Measurements from ENCODE around the gene GLIPR1.

GLIPR1 gene

DNA sequence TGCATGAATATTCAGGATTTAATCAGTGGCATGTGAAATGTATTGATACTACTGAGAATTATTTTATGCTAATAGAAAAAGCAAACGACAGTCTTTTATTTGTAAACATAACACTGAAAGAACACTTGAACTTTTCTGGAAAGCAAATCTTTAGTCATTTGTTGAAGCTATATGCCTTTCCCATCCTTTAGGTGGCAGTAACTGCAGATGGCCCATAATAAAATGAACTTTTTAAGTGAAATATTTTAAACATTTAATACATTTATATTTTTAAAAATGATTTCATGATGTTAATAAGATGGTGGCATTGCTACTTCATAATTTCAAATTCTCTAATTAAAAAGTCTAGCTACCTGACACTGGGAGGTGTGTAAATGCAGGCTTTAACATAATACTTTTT is 44.7 kb downstream of the GLIPR1 start:
- DNase-seq = no peak

DNA sequence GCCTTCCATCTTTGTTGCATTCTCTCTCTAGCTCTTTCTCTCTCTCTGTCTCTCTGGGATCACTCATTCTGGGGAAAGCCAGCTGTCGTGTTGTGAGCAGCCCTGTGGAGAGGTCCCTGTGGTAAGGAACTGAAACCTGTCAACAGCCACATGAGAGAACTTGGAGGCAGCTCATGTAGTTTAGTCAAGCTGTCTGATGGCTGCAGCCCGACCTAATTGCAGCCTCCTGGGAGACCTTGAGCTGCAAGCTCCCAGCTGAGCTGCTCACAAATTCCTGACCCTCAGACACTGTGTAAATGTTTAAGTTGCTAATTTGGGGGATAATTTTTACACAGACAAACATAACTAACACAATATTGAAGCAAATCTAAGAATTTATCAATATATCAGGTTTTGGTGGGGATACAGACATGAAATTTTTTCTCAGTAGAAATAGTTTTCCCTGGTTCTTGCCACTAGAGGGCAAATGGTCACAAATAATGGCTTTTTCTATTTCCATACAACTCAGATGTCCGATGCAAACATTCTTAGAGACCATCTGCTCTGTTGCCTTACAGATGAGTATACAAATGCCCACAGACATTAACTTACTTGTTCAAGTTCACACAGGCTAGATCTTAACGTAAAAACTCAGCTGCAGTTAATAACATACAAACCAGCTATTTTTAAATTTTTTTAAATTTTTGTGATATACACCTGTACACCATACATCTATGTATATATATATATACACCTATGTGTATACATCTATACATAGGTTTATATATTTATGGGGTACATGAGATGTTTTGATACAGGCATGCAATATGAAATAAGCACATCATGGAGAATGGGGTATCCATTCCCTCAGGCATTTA is 46.3 kb downstream of the GLIPR1 start:
- peak; percentile 74 for DNase-seq

DNA sequence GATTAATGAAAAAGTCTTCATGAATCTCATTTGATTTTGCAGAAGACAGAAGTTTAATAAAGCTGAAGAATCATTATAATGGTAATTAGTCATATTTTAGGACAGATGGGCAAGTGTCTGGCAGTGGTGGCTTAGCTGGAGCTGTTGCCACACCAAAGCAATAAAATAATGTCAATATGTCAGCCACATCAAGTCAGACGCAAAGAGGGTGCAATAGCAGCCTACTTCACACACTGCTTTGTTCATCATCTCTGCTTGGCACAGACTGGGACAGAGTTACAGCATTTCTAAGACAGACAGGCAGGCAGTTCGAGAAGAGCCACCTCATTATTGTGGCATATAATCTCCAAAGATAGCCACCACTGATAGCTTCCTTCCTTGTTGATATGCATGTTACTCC is 47.7 kb downstream of the GLIPR1 start:
- no peak for DNase-seq

DNA sequence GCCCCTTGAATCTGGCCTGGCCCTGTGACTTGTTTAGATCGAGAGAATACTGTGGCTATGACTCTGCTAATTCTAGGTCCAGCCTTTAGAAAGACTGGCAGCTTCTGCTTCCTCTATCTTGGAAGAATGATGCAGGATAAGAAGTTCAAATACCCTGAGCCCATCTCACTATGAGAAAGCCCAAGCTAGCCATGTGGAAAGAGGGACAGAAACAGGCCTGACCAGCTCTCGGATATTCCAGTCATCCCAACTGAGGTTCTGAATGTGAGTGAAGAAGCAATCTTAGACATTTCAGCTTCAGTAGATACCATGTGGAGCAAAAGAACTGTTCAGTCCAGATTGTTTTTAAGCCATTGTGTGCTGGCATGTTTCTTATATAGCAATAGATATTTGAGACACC is 48.1 kb downstream of the GLIPR1 start:
- no peak for DNase-seq

DNA sequence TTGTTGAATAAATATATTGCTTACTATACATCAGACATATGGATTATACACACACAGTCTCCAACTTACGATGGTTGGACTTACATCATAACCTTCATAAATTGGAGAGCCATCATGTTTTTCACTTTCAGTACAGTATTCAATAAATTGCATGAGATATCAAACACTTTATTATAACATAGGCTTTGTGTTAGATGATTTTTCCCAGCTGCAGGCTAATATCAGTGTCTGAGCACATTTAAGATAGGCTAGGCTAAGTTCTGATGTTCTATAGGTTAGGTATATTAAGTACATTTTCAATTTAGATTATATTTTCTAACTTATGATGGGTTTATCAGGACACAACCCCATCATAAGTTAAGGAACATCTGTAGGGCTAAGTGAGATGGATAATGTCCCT is 48.8 kb downstream of the GLIPR1 start:
- no peak for DNase-seq

DNA sequence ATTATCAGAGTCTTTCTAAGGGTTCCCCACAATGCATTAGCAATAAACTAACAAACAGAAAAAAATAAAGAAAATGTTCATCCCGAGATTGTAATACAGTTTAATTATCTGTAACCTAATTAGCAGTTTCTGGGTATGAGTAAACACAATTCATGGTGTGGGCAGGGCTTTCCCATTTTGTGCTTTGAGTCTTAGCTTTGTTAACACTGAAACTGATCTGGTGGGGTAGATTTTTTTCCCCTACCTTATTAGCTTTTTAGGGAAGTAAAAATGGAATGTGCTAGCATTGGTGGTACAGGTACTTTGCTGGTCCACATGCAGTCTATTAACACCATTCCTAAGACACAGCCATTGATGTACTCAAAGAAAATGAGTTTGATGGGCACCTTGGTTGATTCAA is 49.3 kb downstream of the GLIPR1 start:
- DNase-seq = no peak

DNA sequence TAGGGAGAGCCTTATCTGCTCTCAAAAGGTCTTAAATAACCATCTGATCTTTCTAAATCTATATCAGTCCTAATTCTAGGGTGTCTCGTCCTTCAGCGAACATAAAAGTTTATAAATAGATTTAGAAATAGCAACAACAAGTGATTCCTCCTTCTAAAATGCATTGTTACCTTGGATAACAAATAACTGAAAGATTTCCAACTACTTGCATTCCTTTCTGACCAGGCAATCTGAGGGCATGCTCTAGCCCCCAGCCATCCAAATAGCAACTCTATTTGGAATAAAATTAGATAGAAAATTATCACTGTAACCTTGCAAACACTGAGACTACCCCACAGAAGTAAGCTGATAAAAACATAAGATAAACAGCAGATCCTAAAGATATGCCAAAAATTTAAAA is 52.7 kb downstream of the GLIPR1 start:
- DNase-seq = no peak

DNA sequence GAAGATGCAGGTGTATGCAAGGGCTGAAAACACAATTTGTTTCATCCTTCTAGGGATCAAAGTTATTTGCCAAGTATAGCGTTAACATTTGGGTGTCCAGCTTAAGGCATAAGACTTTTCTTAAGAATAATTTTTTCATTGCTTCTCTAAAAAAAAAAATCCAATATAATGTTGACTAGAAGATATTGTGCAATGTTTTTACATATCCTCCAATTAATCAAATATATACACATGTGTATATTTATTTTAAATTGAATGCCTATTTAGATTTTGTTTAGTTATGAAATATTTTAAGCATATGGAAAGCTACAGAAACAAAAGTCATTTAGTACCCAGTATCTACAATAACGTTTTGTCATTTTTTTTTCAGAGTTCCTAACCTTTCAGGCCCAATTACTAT is 59.3 kb downstream of the GLIPR1 start:
- DNase-seq = no peak

DNA sequence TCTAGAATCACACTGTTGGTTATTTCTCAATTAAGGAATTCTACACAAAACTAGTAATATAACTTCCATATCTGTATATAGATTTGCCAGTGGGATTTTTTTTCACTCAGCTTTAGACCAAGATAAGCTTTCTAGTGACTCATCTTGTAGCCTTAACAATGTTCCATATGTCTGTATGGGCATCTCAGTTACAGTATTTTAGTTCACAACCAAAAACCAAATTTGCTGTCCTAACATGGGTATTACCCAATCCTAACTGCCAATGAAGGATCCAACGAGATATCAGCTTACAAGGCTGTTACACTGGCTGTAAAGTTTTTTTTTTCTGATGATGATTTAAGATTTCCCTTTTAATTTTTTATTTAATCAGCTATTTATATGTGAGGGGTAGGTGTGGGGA is 62.4 kb downstream of the GLIPR1 start:
- no peak for DNase-seq

DNA sequence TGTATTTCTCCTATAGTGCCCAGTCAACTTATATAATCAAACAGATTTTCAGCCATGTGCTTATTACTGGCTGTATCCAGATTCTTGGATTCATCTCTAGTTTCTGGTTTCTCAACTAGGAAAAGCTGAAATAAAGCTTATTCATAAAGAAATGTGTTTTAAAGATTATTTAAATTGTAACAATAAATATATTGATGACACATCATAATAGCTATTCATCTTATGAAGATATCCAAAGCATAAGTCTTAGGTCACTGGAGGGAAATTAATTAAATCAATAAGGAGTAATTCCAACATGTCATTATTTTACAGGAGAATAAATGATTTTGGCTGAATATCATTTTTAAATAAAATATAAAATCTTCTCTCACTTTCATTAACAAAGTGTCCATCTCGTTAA is 63.0 kb downstream of the GLIPR1 start:
- no peak for DNase-seq

DNA sequence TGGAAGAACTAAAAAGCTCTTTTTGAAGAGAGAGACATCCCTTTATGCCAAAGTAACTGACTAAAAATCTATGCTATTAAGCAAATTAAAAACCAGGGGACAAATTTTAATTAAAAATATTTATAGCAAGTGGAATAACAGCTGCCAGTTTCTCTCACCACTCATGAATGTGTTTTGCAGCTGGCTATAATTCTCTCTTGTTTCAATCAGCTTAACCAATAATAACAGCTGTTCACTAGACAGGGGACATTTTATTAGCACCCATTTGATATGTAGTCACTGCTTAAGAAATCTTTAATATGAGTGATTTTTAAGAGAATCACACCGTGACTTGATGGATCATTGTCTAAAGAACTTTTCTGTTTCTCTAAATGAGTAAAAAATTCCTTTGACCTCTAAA is 65.1 kb downstream of the GLIPR1 start:
- no peak for DNase-seq

DNA sequence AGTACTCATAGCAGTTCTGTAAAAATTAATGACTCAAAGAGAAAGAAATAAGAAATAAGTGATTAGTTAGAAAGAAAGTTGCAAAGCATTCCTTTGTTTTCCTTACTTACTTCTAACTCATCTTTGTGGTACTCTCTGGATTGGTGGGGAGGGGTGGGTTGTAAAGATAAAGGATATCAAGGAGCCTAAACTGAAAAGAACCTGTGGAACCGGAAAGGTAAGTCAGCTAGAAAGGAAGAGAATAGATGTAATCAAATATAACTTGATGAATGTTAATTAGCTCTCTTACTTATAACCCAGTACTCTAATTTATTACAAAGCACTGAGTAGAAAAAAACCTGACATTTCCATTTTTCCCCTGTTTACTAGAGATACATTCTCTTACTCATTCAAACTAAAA is 68.3 kb downstream of the GLIPR1 start:
- no peak for DNase-seq

DNA sequence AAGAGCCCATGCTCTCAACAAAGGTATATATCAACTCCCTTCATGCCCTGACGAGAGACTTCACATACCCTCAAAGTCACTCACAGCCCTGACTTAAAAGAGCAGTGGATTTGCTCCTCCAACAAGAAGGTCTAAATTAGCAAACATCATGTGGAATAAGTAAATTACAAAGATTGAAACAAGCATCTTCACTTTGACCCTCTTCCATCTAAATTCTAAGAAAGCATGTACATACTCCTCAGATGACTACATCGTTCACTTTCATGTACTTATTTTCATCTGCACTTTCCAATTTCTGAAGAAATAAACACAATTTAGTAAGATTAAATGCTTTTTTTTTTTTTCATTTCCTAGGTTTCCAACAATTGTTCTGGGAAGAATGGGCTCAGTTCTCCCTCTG is 69.4 kb downstream of the GLIPR1 start:
- DNase-seq = no peak

DNA sequence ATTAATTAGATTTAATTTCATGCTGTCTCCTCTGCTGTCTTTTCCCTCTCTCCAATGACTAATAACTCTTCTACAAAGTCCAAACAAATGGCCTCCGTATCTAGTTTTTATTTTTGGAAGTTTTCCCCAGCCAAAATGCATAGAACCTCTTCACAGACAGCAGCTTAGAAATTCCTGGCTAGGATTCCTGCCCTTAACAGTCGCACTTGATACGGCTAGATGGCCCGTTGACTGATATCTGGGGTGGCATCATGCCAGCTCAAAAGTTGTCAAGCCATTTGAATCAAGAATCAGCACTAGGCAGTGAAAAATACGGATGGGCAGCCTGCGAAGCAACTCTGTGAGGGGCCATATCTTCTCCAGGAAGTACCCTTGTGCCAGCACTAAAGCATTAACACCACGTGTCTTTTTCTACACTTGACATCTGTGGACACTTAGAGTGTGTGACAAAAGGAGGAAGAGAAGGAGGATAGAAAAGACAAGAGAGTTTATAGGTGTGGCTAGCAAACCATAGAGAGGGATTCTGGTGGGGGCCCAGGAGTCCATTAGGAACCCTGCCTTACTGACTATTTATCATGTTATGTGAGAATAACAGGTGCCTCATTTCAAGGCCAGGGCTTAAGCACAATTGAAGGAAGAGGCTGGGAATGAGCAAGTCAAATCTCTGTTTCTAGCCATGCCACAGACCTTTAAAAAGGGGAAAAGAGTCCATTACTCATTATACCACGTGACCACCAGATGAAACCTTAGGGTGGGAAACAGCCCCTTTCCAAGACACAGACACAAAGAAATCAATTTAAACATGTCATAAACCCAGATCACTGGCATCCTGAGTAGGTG is 70.1 kb downstream of the GLIPR1 start:
- DNase-seq = no peak

DNA sequence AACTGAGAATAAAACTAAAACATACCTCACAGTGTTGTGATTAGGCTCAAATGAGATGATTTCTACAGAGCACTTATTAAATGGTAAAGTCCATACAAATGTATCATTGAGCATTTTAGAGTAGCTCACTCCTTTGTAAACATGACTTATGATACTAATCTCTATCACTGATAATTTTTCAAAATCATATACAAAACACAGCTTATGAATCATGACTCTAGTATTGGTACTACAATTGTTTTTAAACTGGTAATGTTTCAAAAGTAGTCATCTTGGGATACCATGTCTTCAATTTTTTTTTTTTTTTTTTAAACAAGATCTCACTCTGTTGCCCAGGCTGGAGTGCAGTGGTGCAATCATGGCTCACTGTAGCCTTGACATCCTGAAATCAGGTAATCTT is 70.9 kb downstream of the GLIPR1 start:
- no peak for DNase-seq

DNA sequence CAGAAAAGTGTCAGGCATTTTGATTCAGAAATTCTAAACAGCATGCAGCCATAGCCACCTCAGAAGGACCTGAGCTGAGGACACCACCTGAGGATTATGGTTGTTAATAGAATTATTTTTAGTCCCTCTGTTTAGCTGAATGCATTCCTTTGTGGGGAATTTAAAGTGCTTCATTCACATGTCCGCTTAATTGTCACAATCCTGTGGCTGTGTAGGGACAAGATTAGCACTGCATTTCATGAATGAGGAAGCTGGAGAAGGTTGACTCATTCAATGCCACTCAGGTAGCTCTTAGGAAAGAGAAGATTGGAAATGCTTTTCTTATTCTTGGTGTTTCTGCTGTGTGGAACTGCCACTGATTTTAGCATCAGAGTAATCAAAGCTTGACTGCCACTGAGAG is 72.8 kb downstream of the GLIPR1 start:
- no peak for DNase-seq

All from hematopoietic multipotent progenitor cell treated with erythropoietin and hydrocortisone succinate and interleukin-3 and kit ligand, for 6 days (in vitro differentiated cells).